ENCODE results near the gene C12orf76.
A peak's percentile ranks its signal among the peaks of the same experiment; 100 is the strongest.

C12orf76 gene

DNA sequence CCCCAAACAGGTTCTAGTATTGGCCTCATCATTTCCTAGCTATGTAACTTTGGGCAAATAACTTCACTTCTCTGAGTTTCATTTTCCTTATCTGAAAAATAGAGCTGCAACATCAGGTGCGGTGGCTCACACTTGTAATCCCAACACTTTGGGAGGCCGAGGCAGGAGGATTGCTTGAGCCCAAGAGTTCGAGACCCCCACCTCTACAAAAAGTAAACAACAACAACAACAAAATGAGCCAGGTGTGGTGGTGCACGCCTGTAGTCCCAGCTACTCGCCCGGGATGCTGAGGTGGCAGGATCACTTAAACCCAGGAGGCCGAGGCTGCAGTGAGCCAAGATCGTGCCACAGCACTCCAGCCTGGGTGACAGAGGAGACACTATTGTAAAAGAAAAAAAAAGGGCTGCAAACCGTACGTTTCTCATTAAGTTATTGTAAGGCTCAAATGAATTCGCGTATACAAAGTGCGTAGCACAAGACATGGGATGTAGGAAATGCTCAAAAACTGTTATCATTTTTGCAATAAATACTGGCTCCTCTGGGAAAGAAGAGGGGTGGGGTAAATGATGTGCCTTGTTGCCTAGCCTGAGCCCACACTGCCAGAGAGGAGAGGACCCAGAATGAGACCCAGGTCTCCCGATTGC is 903 bp downstream of the C12orf76 start:
- DNase-seq (ENCODE audit: extremely low read depth, low read depth): no peak
- peak overlapping the region; percentile 91 for H3K4me3 ChIP-seq (replicated peaks; ENCODE audit: low read depth, low read length)
- TF ChIP-seq, protein P1, sequence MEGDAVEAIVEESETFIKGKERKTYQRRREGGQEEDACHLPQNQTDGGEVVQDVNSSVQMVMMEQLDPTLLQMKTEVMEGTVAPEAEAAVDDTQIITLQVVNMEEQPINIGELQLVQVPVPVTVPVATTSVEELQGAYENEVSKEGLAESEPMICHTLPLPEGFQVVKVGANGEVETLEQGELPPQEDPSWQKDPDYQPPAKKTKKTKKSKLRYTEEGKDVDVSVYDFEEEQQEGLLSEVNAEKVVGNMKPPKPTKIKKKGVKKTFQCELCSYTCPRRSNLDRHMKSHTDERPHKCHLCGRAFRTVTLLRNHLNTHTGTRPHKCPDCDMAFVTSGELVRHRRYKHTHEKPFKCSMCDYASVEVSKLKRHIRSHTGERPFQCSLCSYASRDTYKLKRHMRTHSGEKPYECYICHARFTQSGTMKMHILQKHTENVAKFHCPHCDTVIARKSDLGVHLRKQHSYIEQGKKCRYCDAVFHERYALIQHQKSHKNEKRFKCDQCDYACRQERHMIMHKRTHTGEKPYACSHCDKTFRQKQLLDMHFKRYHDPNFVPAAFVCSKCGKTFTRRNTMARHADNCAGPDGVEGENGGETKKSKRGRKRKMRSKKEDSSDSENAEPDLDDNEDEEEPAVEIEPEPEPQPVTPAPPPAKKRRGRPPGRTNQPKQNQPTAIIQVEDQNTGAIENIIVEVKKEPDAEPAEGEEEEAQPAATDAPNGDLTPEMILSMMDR (IDR thresholded peaks at IDR 0.05; ENCODE audit: low read depth, low read length, missing control alignments): no peak

DNA sequence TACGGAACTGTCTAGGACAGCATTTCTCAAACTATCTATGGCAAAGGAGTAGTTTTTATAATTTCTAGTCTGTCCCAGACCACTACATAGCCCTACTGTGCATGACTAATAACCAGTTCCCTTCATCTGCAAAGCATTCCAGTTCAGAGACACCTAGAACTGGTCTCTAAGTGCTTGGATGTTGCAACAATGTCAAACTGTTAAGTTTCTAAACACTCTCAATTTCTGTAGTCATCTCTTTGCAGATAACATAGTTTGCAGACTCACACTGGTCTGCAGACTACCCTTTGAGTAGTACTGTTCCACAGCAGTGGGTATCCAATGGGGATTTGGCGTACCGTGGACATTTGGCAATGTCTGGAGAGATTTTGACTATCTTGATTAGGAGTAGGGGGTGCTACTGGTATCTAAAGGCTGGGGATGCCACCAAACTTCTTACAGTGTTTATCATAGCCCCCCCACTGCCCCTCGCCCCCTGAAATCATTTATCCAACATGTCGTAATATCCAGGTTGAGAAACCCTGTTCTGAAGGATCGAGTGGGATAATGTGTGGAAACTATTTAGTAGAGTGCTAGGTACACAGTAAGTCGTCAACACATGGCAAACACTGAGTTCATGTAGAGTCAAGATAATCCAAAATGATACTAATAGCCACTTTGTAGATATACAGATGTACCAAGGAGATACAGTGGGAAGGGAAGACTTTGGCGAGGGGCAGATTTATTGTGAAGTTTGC is 1.7 kb downstream of the C12orf76 start:
- TF ChIP-seq, protein P1 (IDR thresholded peaks at IDR 0.05; ENCODE audit: low read depth, low read length, missing control alignments): no peak
- DNase-seq (ENCODE audit: extremely low read depth, low read depth): no peak

DNA sequence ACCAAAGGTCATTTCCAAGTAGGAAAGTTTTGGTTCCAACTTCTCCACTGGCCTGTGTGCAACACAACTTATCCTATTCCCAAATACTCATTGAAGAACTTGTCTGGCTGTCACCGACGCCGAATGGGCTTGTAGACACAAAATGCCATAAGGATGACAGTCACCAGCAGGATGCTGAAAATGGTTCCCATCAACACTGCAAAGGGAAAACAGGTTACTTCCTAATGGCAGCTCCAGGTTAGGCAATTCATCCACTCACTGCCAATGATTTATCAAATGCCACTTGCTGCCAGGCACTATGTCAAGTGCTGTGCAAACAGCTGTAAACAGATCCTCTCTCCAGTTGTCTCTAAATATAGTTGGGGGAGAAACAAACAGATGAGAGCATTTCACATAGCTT is 6.1 kb downstream of the C12orf76 start:
- no peak for DNase-seq (ENCODE audit: extremely low read depth, low read depth)
- no peak overlapping the region for H3K4me3 ChIP-seq (replicated peaks; ENCODE audit: low read depth, low read length)
- TF ChIP-seq, protein P1 (IDR thresholded peaks at IDR 0.05; ENCODE audit: low read depth, low read length, missing control alignments): no peak

More for the DNA sequence above, 1.7 kb downstream of the C12orf76 start:
- peak overlapping the region; percentile 91 for H3K4me3 ChIP-seq (replicated peaks; ENCODE audit: low read depth, low read length)

DNA sequence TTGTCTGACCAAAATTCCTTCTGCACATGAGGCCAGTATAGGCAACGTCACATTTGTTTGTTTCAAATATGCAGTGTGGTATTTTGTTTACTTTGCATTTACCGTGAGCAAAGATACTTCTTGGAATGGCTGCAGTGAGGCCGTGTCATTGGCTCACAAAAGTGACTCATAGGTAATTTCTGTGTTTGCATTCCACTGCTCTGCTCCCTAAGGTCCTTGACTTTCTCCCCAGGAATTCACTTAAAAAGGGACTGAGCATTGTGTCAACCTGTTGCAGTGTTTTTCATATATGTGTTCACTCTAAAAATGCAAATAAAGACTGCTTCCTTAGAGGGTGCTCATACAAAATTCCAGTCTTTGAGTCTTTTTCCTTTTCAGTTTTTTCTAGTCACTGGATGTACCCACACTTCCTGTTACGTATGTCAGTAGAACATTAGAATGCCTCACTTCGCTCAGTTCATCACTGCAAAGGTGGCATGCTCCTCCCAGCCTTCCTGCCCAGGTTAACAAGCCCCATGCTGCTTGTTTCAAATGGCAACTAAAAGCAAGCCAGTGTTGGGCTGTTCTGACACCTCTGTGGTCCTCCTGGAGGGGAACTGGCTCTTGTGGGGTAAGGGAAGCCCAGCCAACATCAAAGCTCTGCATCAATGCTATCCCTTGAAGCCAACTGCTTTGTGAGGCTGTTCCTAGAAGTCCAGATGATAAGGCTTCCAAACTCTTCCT is 9.1 kb downstream of the C12orf76 start:
- peak; percentile 77 for DNase-seq (ENCODE audit: extremely low read depth, low read depth)
- no peak overlapping the region for H3K4me3 ChIP-seq (replicated peaks; ENCODE audit: low read depth, low read length)

DNA sequence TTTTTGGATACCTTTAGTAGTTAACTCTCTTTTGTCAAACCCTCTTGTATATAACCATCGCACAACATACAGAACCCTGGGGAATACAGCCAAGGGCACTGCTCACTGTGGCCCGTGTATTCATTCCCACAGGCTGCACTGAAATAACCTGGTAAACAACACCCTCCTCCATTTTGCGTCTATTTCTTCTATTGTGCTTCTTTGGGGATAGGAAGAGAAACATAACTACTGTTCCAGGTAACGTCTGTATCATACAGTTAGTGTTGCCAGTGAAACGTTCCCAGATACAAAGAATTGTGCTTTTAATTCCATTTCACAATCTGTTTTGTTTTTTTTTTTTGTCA is 9.6 kb downstream of the C12orf76 start:
- no peak for DNase-seq (ENCODE audit: extremely low read depth, low read depth)
- TF ChIP-seq, protein P1 (IDR thresholded peaks at IDR 0.05; ENCODE audit: low read depth, low read length, missing control alignments): no peak
- H3K4me3 ChIP-seq (replicated peaks; ENCODE audit: low read depth, low read length): no peak overlapping the region

More for the DNA sequence above, 9.1 kb downstream of the C12orf76 start:
- TF ChIP-seq, protein P1 (IDR thresholded peaks at IDR 0.05; ENCODE audit: low read depth, low read length, missing control alignments): no peak

DNA sequence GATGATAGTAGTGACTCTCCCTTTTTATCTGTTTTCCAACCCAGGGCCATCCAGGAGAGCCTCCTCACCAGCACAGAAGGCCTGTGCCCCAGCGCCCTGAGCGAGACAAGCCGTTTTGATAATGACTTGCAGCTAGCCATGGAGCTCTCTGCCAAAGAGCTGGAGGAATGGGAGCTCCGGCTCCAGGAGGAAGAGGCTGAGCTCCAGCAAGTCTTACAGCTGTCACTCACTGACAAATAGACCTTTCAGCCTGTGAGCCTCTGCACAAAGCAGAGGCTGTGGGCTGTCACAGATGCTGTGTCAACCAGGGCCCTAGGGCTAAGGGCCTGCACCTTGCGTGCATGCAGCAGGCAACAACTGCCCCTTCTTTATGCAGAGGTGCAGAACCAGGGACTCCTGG is 11.0 kb downstream of the C12orf76 start:
- TF ChIP-seq, protein P1 (IDR thresholded peaks at IDR 0.05; ENCODE audit: low read depth, low read length, missing control alignments): no peak
- no peak overlapping the region for H3K4me3 ChIP-seq (replicated peaks; ENCODE audit: low read depth, low read length)
- DNase-seq (ENCODE audit: extremely low read depth, low read depth): no peak

Data from HFF-Myc (cell line).